H1 (cell line): ENCODE measurements around the gene ETS1. TPM values are rescaled to one million over a fixed set of nuclear protein-coding genes. Genes with fewer than 3 reads are reported as not detected.

Source experiments
- CTCF ChIA-PET: fragments of 300-600 bp; sonication (Branson Sonifier 250); formaldehyde crosslinking; loops from one replicate; lab custom pipeline; 2021; ENCODE audit not compliant: partially characterized antibody; lab: Charles Lee
- POLR2A ChIA-PET: fragments of 300-600 bp; sonication (Branson Sonifier 250); formaldehyde crosslinking; loops from one replicate; lab custom pipeline; 2021; ENCODE audit warnings: inconsistent platforms; ENCODE audit not compliant: partially characterized antibody; lab: Charles Lee
- DNase-seq, 2 experiments: peaks; one replicate each; pipeline versions ENCODE4 v3.0.0 to v3.0.0-alpha.2; 2010 to 2022; ENCODE audit warnings: low spot score in 2 of 2, low read depth in 1 of 2, mixed read lengths in 1 of 2
- FAIRE-seq: peaks from 2 replicates; lab custom pipeline; 2011; peaks lifted over from hg19 to GRCh38; lab: Jason Lieb, UNC
- H2AFZ ChIP-seq: 2 replicates; pipeline ENCODE4 v1.8.1; 2012; ENCODE audit warnings: low read length, inconsistent platforms
- H2AK5ac ChIP-seq: 2 replicates; pipeline ENCODE4 v1.6.1; 2013; ENCODE audit warnings: low read depth, low read length
- H2BK120ac ChIP-seq: replicated peaks from 2 replicates; pipeline ENCODE3; 2013; ENCODE audit warnings: low read depth, low read length, inconsistent platforms
- H2BK12ac ChIP-seq: 2 replicates; pipeline ENCODE4 v1.6.1; 2013; ENCODE audit warnings: low read depth, low read length
- H2BK15ac ChIP-seq: 2 replicates; pipeline ENCODE4 v1.6.1; 2013; ENCODE audit warnings: low read length
- H2BK20ac ChIP-seq: 2 replicates; pipeline ENCODE4 v1.6.1; 2013; ENCODE audit warnings: low read length
- H2BK5ac ChIP-seq: 2 replicates; pipeline ENCODE4 v1.6.1; 2013; ENCODE audit warnings: low read depth, low read length
- H3K14ac ChIP-seq: 2 replicates; pipeline ENCODE4 v1.6.1; 2013; ENCODE audit warnings: inconsistent platforms; ENCODE audit not compliant: insufficient read length
- H3K18ac ChIP-seq: 2 replicates; pipeline ENCODE4 v1.6.1; 2013; ENCODE audit warnings: low read length; ENCODE audit errors: extremely low read depth
- H3K23ac ChIP-seq: 2 replicates; pipeline ENCODE4 v1.6.1; 2013; ENCODE audit warnings: inconsistent platforms; ENCODE audit not compliant: insufficient read length
- H3K23me2 ChIP-seq: 2 replicates; pipeline ENCODE4 v1.6.1; 2013; ENCODE audit warnings: low read depth, low read length
- H3K27ac ChIP-seq: 2 replicates; pipeline ENCODE4 v1.6.1; 2011; ENCODE audit warnings: low read depth, low read length, inconsistent platforms
- H3K27me3 ChIP-seq, 4 experiments: replicated peaks in 1 of 4; 1 replicate in 1 of 4; 2 replicates in 3 of 4; pipeline versions ENCODE4 v1.6.1 to v1.8.1; 2011 to 2013; ENCODE audit warnings: low read length in 3 of 4, mild to moderate bottlenecking in 3 of 4, inconsistent platforms in 2 of 4, mixed read lengths in 2 of 4, moderate library complexity in 1 of 4; ENCODE audit not compliant: control insufficient read depth in 3 of 4, insufficient read depth in 3 of 4; ENCODE audit errors: extremely low read depth in 1 of 4
- H3K36me3 ChIP-seq, 4 experiments: 2 replicates each; pipeline versions ENCODE4 v1.6.1 to v1.8.1; 2011 to 2013; ENCODE audit warnings: mild to moderate bottlenecking in 4 of 4, low read length in 3 of 4, moderate library complexity in 2 of 4, control low read depth in 1 of 4, inconsistent platforms in 1 of 4; ENCODE audit not compliant: insufficient read depth in 4 of 4, control insufficient read depth in 2 of 4
- H3K4ac ChIP-seq: replicated peaks from 2 replicates; pipeline ENCODE3; 2013; ENCODE audit warnings: low read length, low read depth, mixed read lengths, inconsistent platforms; ENCODE audit not compliant: insufficient read length
- H3K4me1 ChIP-seq, 4 experiments: replicated peaks in 1 of 4; 1 replicate in 1 of 4; 2 replicates in 3 of 4; pipeline versions ENCODE4 v1.6.1 to v1.8.1; 2011 to 2013; ENCODE audit warnings: low read length in 3 of 4, inconsistent platforms in 2 of 4, mixed read lengths in 1 of 4; ENCODE audit not compliant: insufficient read depth in 4 of 4, control insufficient read depth in 3 of 4
- H3K4me2 ChIP-seq, 2 experiments: 2 replicates each; pipeline versions ENCODE4 v1.6.1 to v1.8.1; 2011 to 2013; ENCODE audit warnings: low read depth in 2 of 2, low read length in 2 of 2, control low read depth in 1 of 2, inconsistent platforms in 1 of 2, mild to moderate bottlenecking in 1 of 2; ENCODE audit not compliant: insufficient read depth in 1 of 2
- H3K4me3 ChIP-seq, 4 experiments: fragments of 200-600, 300-600 bp in 1 of 4; sonication (generic), shearing (Covaris generic), sonication (Bioruptor Twin) in 1 of 4; 2 replicates each; pipeline versions ENCODE4 v1.5.1 to v1.8.1; 2011 to 2016; ENCODE audit warnings: low read length in 4 of 4, low read depth in 3 of 4, control low read depth in 2 of 4, inconsistent platforms in 2 of 4, mild to moderate bottlenecking in 2 of 4, mixed read lengths in 1 of 4, moderate library complexity in 1 of 4; ENCODE audit not compliant: insufficient read depth in 2 of 4; ENCODE audit errors: extremely low read depth in 1 of 4
- H3K56ac ChIP-seq: replicated peaks from 2 replicates; pipeline ENCODE3; 2013; ENCODE audit warnings: low read depth, mild to moderate bottlenecking, mixed read lengths, low read length, inconsistent platforms; ENCODE audit not compliant: insufficient read length
- H3K79me1 ChIP-seq: 2 replicates; pipeline ENCODE4 v1.6.1; 2013; ENCODE audit warnings: low read depth, low read length, control low read depth
- H3K79me2 ChIP-seq, 2 experiments: 2 replicates each; pipeline versions ENCODE4 v1.6.1 to v1.8.1; 2012 to 2013; ENCODE audit warnings: low read length in 2 of 2, mild to moderate bottlenecking in 2 of 2, inconsistent platforms in 1 of 2; ENCODE audit not compliant: insufficient read depth in 2 of 2, control insufficient read depth in 1 of 2
- H3K9ac ChIP-seq, 4 experiments: replicated peaks in 1 of 4; 1 replicate in 1 of 4; 2 replicates in 3 of 4; pipeline versions ENCODE4 v1.6.1 to v1.8.1; 2011 to 2013; ENCODE audit warnings: low read depth in 3 of 4, low read length in 3 of 4, control low read depth in 2 of 4, mild to moderate bottlenecking in 2 of 4, moderate library complexity in 2 of 4, inconsistent platforms in 1 of 4; ENCODE audit errors: extremely low read depth in 1 of 4
- H3K9me3 ChIP-seq, 2 experiments: 2 replicates each; pipeline versions ENCODE4 v1.6.1 to v1.8.1; 2012 to 2013; ENCODE audit warnings: mild to moderate bottlenecking in 2 of 2, moderate library complexity in 2 of 2, control low read depth in 1 of 2, inconsistent platforms in 1 of 2, low read depth in 1 of 2, low read length in 1 of 2, mixed read lengths in 1 of 2; ENCODE audit not compliant: insufficient read depth in 2 of 2
- H4K20me1 ChIP-seq, 2 experiments: replicated peaks in 1 of 2; 2 replicates each; pipeline versions ENCODE3 to v1.8.1; 2011 to 2013; ENCODE audit warnings: inconsistent platforms in 2 of 2, low read length in 2 of 2, mild to moderate bottlenecking in 1 of 2; ENCODE audit not compliant: insufficient read depth in 2 of 2, control insufficient read depth in 1 of 2
- H4K5ac ChIP-seq: 2 replicates; pipeline ENCODE4 v1.6.1; 2013; ENCODE audit warnings: low read length, low read depth, mixed read lengths, inconsistent platforms; ENCODE audit not compliant: insufficient read length
- H4K8ac ChIP-seq: 2 replicates; pipeline ENCODE4 v1.8.0; 2013; ENCODE audit warnings: mild to moderate bottlenecking, moderate library complexity, low read length, inconsistent platforms; ENCODE audit not compliant: insufficient read depth; ENCODE audit errors: extremely low read depth
- H4K91ac ChIP-seq: replicated peaks from 2 replicates; pipeline ENCODE3; 2013; ENCODE audit warnings: low read length, mixed read lengths, inconsistent platforms; ENCODE audit not compliant: insufficient read length
- CTCF ChIP-seq, 3 experiments: IDR thresholded peaks; 1 replicate in 2 of 3; 2 replicates in 1 of 3; pipeline versions ENCODE4 v1.5.1 to v1.6.1; 2011; ENCODE audit warnings: low read length in 3 of 3, mild to moderate bottlenecking in 3 of 3, inconsistent platforms in 2 of 3, low read depth in 1 of 3, moderate library complexity in 1 of 3; ENCODE audit not compliant: insufficient read depth in 1 of 3; ENCODE audit errors: control extremely low read depth in 1 of 3
- RAD21 ChIP-seq, 2 experiments: IDR thresholded peaks in 1 of 2; conservative IDR thresholded peaks in 1 of 2; 2 replicates each; pipeline ENCODE4 v1.6.1; 2011; ENCODE audit warnings: low read depth in 2 of 2, low read length in 2 of 2, improper control_type of control experiment in 1 of 2, inconsistent platforms in 1 of 2, mild to moderate bottlenecking in 1 of 2, moderate library complexity in 1 of 2
- SIRT6 ChIP-seq: IDR thresholded peaks from one replicate; pipeline ENCODE4 v1.7.1; 2012; ENCODE audit warnings: low read length, inconsistent platforms
- TEAD4 ChIP-seq: IDR thresholded peaks from 2 replicates; pipeline ENCODE4 v1.6.1; 2012; ENCODE audit warnings: low read depth, low read length, inconsistent platforms, mixed read lengths
- WGBS, 2 experiments: shearing (Covaris generic) in 1 of 2; methylation state at CpG; one replicate each; pipeline versions ENCODE4 v1.1.6 to v1.1.7; 2013 to 2015; ENCODE audit warnings: low lambda C conversion rate in 2 of 2, mixed read lengths in 2 of 2, inconsistent platforms in 1 of 2, low coverage in 1 of 2, missing lambda C conversion rate in 1 of 2; ENCODE audit not compliant: insufficient replicate concordance in 2 of 2, insufficient coverage in 1 of 2, insufficient read length in 1 of 2; ENCODE audit errors: extremely low coverage in 1 of 2, missing lambda C conversion rate in 1 of 2; 5-methylcytosine and 5-hydroxymethylcytosine counted together
- polyA plus RNA-seq, 7 experiments: library from polyadenylated mRNA; depleted of rRNA in 3 of 7; stranded (reverse) in 5 of 7; unstranded in 2 of 7; fragments of >200 nt in 5 of 7; fragments of 200-250 nt in 2 of 7; gene quantifications; 1 replicate in 5 of 7; 2 replicates in 1 of 7; 4 replicates in 1 of 7; pipeline versions ENCODE4 v1.2.1 to v1.2.3, GENCODE V29; 2011 to 2013; ENCODE audit warnings: missing spikeins in 2 of 7, mixed read lengths in 2 of 7
- total RNA-seq: library from RNA; stranded (reverse); fragmentation: NEBNext Ultra II Directional; extraction: Animal tissue kit (Norgen Biotek cat#: 25700); gene quantifications from 2 replicates; pipeline ENCODE4 v1.2.1, GENCODE V29; 2021

ETS1 gene
- total and polyA plus RNA-seq, 2 of the 8 experiments (the other 6 are each of a cell fraction or from before 2014, with no cell fraction given), result 10.0 to 35.3 TPM

GRCh38 chr11:128555606-128556005 is 31.8 kb downstream of the ETS1 start:
- no peak overlapping the region for H2BK20ac ChIP-seq
- no peak overlapping the region for H3K4ac ChIP-seq
- H3K27ac ChIP-seq, result no peak overlapping the region
- peaks cover 3% of the 10 kb centered on the region in 2 experiments for H4K20me1 ChIP-seq
- no peaks in the 10 kb centered on the region for H3K79me1 ChIP-seq
- H2AFZ ChIP-seq, result no peak overlapping the region
- H3K23me2 ChIP-seq, result no peaks in the 10 kb centered on the region
- CTCF ChIA-PET, result interaction anchor here (0.8 to 7.5 kb wide), 18 partner anchors 10 to 254 kb away, joined by 3 to 102 read pairs (median 4); no protein-coding TSS in a partner anchor
- POLR2A ChIA-PET, result no interaction called here
- H3K23ac ChIP-seq, result no peak overlapping the region
- H3K4me2 ChIP-seq, result no peak overlapping the region
- H2AK5ac ChIP-seq, result no peak overlapping the region
- H2BK5ac ChIP-seq, result no peak overlapping the region
- peaks cover 2 to 30% (median 20%) of the 10 kb centered on the region in 4 experiments for H3K27me3 ChIP-seq
- DNase-seq, result no peak
- peak; percentile 94 for FAIRE-seq
- no peak overlapping the region for H4K8ac ChIP-seq
- H3K4me3 ChIP-seq, result no peak overlapping the region
- TF ChIP-seq RAD21 (IDR thresholded peaks at IDR 0.05 in 1 of 2, conservative IDR thresholded peaks at IDR 0.05 in 1 of 2; ENCODE audit: low read depth in 2 of 2, low read length in 2 of 2) (peak; percentile 62 to 76), TEAD4 (peak; percentile 23; the same call in 1 of the 2 replicates), SIRT6 (no peak), CTCF (IDR thresholded peaks at IDR 0.05; ENCODE audit: control extremely low read depth in 1 of 3, insufficient read depth in 1 of 3, low read depth in 1 of 3, low read length in 3 of 3) (peak; percentile 56 to 73 (median 64))
- H3K36me3 ChIP-seq, result no peaks in the 10 kb centered on the region; a peak in 1 of 8 replicates
- H3K14ac ChIP-seq, result no peak overlapping the region
- H3K9me3 ChIP-seq, result no peaks in the 10 kb centered on the region
- no peak overlapping the region for H3K56ac ChIP-seq
- peaks cover 0 to 7% (median under 1%) of the 10 kb centered on the region in 4 experiments; a peak in 2 of 7 replicates for H3K4me1 ChIP-seq
- no peaks in the 10 kb centered on the region for H3K79me2 ChIP-seq
- no peak overlapping the region for H4K91ac ChIP-seq
- no peak overlapping the region for H2BK15ac ChIP-seq
- no peak overlapping the region for H2BK120ac ChIP-seq
- no peak overlapping the region for H3K9ac ChIP-seq
- WGBS, 2 experiments, result 86% methylated on average over 2 of the region's 2 CpGs; no CpG with 5 or more reads in 1 of the 2 experiments
- no peak overlapping the region for H2BK12ac ChIP-seq
- H3K18ac ChIP-seq, result no peak overlapping the region
- no peak overlapping the region for H4K5ac ChIP-seq
